HT1080 (cell line): ENCODE data around the gene MTMR10. TPM values are rescaled to one million over a fixed set of nuclear protein-coding genes. Genes with fewer than 3 reads are reported as not detected.

Experiments used
- DNase-seq: peaks from one replicate; pipeline ENCODE4 v3.0.0-alpha.2; 2015; ENCODE audit warnings: low read depth
- total RNA-seq: library from RNA; depleted of rRNA; stranded (reverse); fragments of >200 nt; shearing (Covaris generic); gene quantifications from 2 replicates; pipeline ENCODE4 v1.2.3, GENCODE V29; 2014

MTMR10 gene
- total RNA-seq, 1 experiment from 2014 or later, result 12.6 TPM

GRCh38 chr15:31014608-31014925 lies 23.1 kb upstream of the MTMR10 start:
- no peak for DNase-seq

- DNase-seq, result no peak
Measured at GRCh38 chr15:31013863-31014607, 22.6 kb upstream of the MTMR10 start.

GRCh38 chr15:31012455-31012854 lies 21.0 kb upstream of the MTMR10 start:
- no peak for DNase-seq

- no peak for DNase-seq
Measured at GRCh38 chr15:31010036-31010435, 18.6 kb upstream of the MTMR10 start.

- no peak for DNase-seq
Measured at GRCh38 chr15:31005660-31006059, 14.2 kb upstream of the MTMR10 start.

- DNase-seq, result peak; percentile 54
Measured at GRCh38 chr15:31004220-31004733, 12.8 kb upstream of the MTMR10 start.

GRCh38 chr15:31001702-31002101 lies 10.3 kb upstream of the MTMR10 start:
- DNase-seq, result no peak

- no peak for DNase-seq
Measured at GRCh38 chr15:30999729-31000128, 8.3 kb upstream of the MTMR10 start.

GRCh38 chr15:30997270-30997669 lies 5.8 kb upstream of the MTMR10 start:
- DNase-seq, result no peak

- no peak for DNase-seq
Measured at GRCh38 chr15:30992249-30992864, 929 bp upstream of the MTMR10 start.

- no peak for DNase-seq
Measured at GRCh38 chr15:30990446-30991254, 778 bp downstream of the MTMR10 start.

GRCh38 chr15:30990036-30990435 lies 1.4 kb downstream of the MTMR10 start:
- no peak for DNase-seq

- no peak for DNase-seq
Measured at GRCh38 chr15:30985081-30985531, 6.3 kb downstream of the MTMR10 start.

- DNase-seq, result no peak
Measured at GRCh38 chr15:30984542-30984941, 6.9 kb downstream of the MTMR10 start.

GRCh38 chr15:30984118-30984517 lies 7.3 kb downstream of the MTMR10 start:
- no peak for DNase-seq

- no peak for DNase-seq
Measured at GRCh38 chr15:30979457-30979856, 12.0 kb downstream of the MTMR10 start.

GRCh38 chr15:30978328-30978727 lies 13.1 kb downstream of the MTMR10 start:
- no peak for DNase-seq

- DNase-seq, result no peak
Measured at GRCh38 chr15:30974112-30974511, 17.3 kb downstream of the MTMR10 start.

GRCh38 chr15:30973379-30973778 lies 18.0 kb downstream of the MTMR10 start:
- DNase-seq, result no peak

GRCh38 chr15:30969724-30970123 lies 21.7 kb downstream of the MTMR10 start:
- DNase-seq, result no peak

GRCh38 chr15:30963681-30964080 lies 27.7 kb downstream of the MTMR10 start:
- DNase-seq, result no peak

- no peak for DNase-seq
Measured at GRCh38 chr15:30962659-30963058, 28.8 kb downstream of the MTMR10 start.
